CD8-positive, alpha-beta memory T cell (primary cell): ENCODE data around the gene RPL34. TPM values are rescaled to one million over a fixed set of nuclear protein-coding genes. Genes with fewer than 3 reads are reported as not detected.
"Not testable (repeated sequence)": the region's sequence is repeated elsewhere in the genome, so short reads cannot be mapped to it uniquely, and the experiment has no call there.

Source experiments
- CTCF ChIA-PET: fragments of 350-600 bp; sonication (Branson Sonifier 250); formaldehyde crosslinking; loops from one replicate; lab custom pipeline; 2021; ENCODE audit warnings: antibody characterized with exemption; lab: Charles Lee
- POLR2A ChIA-PET: fragments of 350-600 bp; sonication (Branson Sonifier 250); formaldehyde crosslinking; loops from one replicate; lab custom pipeline; 2021; ENCODE audit warnings: antibody characterized with exemption; lab: Charles Lee
- DNase-seq, 5 donors: peaks; one replicate each; pipeline versions ENCODE4 v3.0.0 to v3.0.0-alpha.2; 2020 to 2022; ENCODE audit warnings: mixed read lengths in 1 of 5
- H3K27ac ChIP-seq: one replicate; pipeline ENCODE4 v1.7.0; 2013; ENCODE audit warnings: low read depth, mild to moderate bottlenecking, low read length, moderate library complexity
- H3K27me3 ChIP-seq: 2 replicates; pipeline ENCODE4 v1.7.0; 2013; ENCODE audit warnings: low read length, mild to moderate bottlenecking; ENCODE audit not compliant: insufficient read depth, poor library complexity, severe bottlenecking
- H3K36me3 ChIP-seq: 2 replicates; pipeline ENCODE4 v1.7.0; 2013; ENCODE audit warnings: mild to moderate bottlenecking, low read length, moderate library complexity; ENCODE audit not compliant: insufficient read depth
- H3K4me1 ChIP-seq: 2 replicates; pipeline ENCODE4 v1.7.0; 2013; ENCODE audit warnings: mild to moderate bottlenecking, low read length, moderate library complexity; ENCODE audit not compliant: insufficient read depth
- H3K4me3 ChIP-seq: 2 replicates; pipeline ENCODE4 v1.7.0; 2013; ENCODE audit warnings: mild to moderate bottlenecking, low read length
- H3K9me3 ChIP-seq: 2 replicates; pipeline ENCODE4 v1.7.0; 2013; ENCODE audit warnings: mild to moderate bottlenecking, low read length
- H3K27ac Mint-ChIP-seq, 8 donors: one replicate each; pipeline ENCODE4 v1.8.0; 2020 to 2021; ENCODE audit warnings: mixed read lengths in 8 of 8, mild to moderate bottlenecking in 6 of 8, inconsistent platforms in 3 of 8, moderate library complexity in 3 of 8
- H3K27me3 Mint-ChIP-seq, 2 donors: one replicate each; pipeline ENCODE4 v1.8.0; 2020 to 2021; ENCODE audit warnings: mixed read lengths in 2 of 2, mild to moderate bottlenecking in 1 of 2, moderate library complexity in 1 of 2
- H3K36me3 Mint-ChIP-seq, 3 donors: one replicate each; pipeline ENCODE4 v1.8.0; 2020 to 2021; ENCODE audit warnings: mixed read lengths in 3 of 3, inconsistent platforms in 1 of 3, mild to moderate bottlenecking in 1 of 3
- H3K4me1 Mint-ChIP-seq, 3 donors: one replicate each; pipeline ENCODE4 v1.8.0; 2020 to 2021; ENCODE audit warnings: mixed read lengths in 3 of 3, inconsistent platforms in 1 of 3, mild to moderate bottlenecking in 1 of 3
- H3K4me3 Mint-ChIP-seq, 7 donors: one replicate each; pipeline ENCODE4 v1.8.0; 2020 to 2021; ENCODE audit warnings: mixed read lengths in 7 of 7, mild to moderate bottlenecking in 6 of 7, moderate library complexity in 4 of 7, inconsistent platforms in 2 of 7
- H3K9me3 Mint-ChIP-seq, 5 donors: one replicate each; pipeline ENCODE4 v1.8.0; 2020 to 2022; ENCODE audit warnings: mixed read lengths in 5 of 5, mild to moderate bottlenecking in 3 of 5, moderate library complexity in 2 of 5, inconsistent platforms in 1 of 5
- polyA plus RNA-seq: library from polyadenylated mRNA; unstranded; fragments of 300-500 nt; fragmentation: Illumina TruSeq; gene quantifications from one replicate; pipeline ENCODE4 v1.2.3, GENCODE V29; 2021
- total RNA-seq, 2 experiments: library from RNA; stranded (reverse); gene quantifications; one replicate each; pipeline ENCODE4 v1.2.3, GENCODE V29; 2021

Gene RPL34
- total and polyA plus RNA-seq, 3 experiments from 2014 or later, result 1,392 to 3,675 (median 1,416) TPM

- Mint-ChIP-seq H3K4me1 (no peaks in the 10 kb centered on the region), H3K4me3 (no peak overlapping the region), H3K27me3 (no peaks in the 10 kb centered on the region), H3K9me3 (no peaks in the 10 kb centered on the region), H3K36me3 (peaks cover 4 to 30% (median 20%) of the 10 kb centered on the region in 3 donors), H3K27ac (no peak overlapping the region)
- no peak for DNase-seq
- no peaks in the 10 kb centered on the region for H3K9me3 ChIP-seq
- no peaks in the 10 kb centered on the region for H3K36me3 ChIP-seq
- H3K4me1 ChIP-seq, result no peaks in the 10 kb centered on the region
- H3K4me3 ChIP-seq, result no peak overlapping the region
- no peaks in the 10 kb centered on the region for H3K27me3 ChIP-seq
- no peak overlapping the region for H3K27ac ChIP-seq
- ChIA-PET POLR2A (no interaction called here), CTCF (no interaction called here)
Observed at GRCh38 chr4:108590776-108591175, 29.6 kb upstream of the RPL34 start.

GRCh38 chr4:108592674-108592986, 27.7 kb upstream of the RPL34 start:
- Histone ChIP-seq H3K9me3 (no peaks in the 10 kb centered on the region), H3K27ac (no peak overlapping the region), H3K27me3 (no peaks in the 10 kb centered on the region), H3K4me3 (no peak overlapping the region), H3K4me1 (no peaks in the 10 kb centered on the region), H3K36me3 (no peaks in the 10 kb centered on the region)
- DNase-seq, result no peak
- Mint-ChIP-seq H3K4me3 (no peak overlapping the region), H3K4me1 (no peaks in the 10 kb centered on the region), H3K9me3 (no peaks in the 10 kb centered on the region), H3K36me3 (peaks cover 8 to 28% (median 20%) of the 10 kb centered on the region in 3 donors), H3K27me3 (no peaks in the 10 kb centered on the region), H3K27ac (no peak overlapping the region)
- ChIA-PET CTCF (interaction anchor here (2.3 kb wide), 1 partner anchor 20 kb away, joined by 6 read pairs; no protein-coding TSS in a partner anchor), POLR2A (no interaction called here)

- not testable (repeated sequence) for H3K4me3 Mint-ChIP-seq, H3K27ac ChIP-seq, H3K36me3 ChIP-seq, H3K9me3 Mint-ChIP-seq, H3K27me3 ChIP-seq, DNase-seq, H3K4me1 Mint-ChIP-seq, H3K27me3 Mint-ChIP-seq, H3K4me3 ChIP-seq, H3K9me3 ChIP-seq, H3K4me1 ChIP-seq
- POLR2A ChIA-PET, result interaction anchor here (0.7 kb wide), 1 partner anchor 24 kb away, joined by 4 read pairs; no protein-coding TSS in a partner anchor
- H3K27ac Mint-ChIP-seq, result peak overlapping the region in 1 of 8 donors; percentile 63
- CTCF ChIA-PET, result interaction anchor here (0.9 to 2.3 kb wide), 2 partner anchors 14 to 22 kb away, joined by 3 to 6 read pairs; no protein-coding TSS in a partner anchor
- H3K36me3 Mint-ChIP-seq, result peaks cover 6 to 28% (median 12%) of the 10 kb centered on the region in 3 donors
Observed at GRCh38 chr4:108594296-108594695, 26.1 kb upstream of the RPL34 start.

- no peak for DNase-seq
- Histone ChIP-seq H3K9me3 (no peaks in the 10 kb centered on the region), H3K27ac (no peak overlapping the region), H3K27me3 (no peaks in the 10 kb centered on the region), H3K4me1 (peaks cover 5% of the 10 kb centered on the region), H3K4me3 (no peak overlapping the region), H3K36me3 (no peaks in the 10 kb centered on the region)
- H3K4me3 Mint-ChIP-seq, result no peak overlapping the region
- H3K9me3 Mint-ChIP-seq, result no peaks in the 10 kb centered on the region
- peaks cover 6 to 22% (median 12%) of the 10 kb centered on the region in 3 donors for H3K36me3 Mint-ChIP-seq
- H3K27me3 Mint-ChIP-seq, result no peaks in the 10 kb centered on the region
- H3K4me1 Mint-ChIP-seq, result peaks cover 5% of the 10 kb centered on the region in 3 donors
- no peak overlapping the region for H3K27ac Mint-ChIP-seq
- ChIA-PET POLR2A (no interaction called here), CTCF (no interaction called here)
Observed at GRCh38 chr4:108596344-108596743, 24.0 kb upstream of the RPL34 start.

- ChIA-PET POLR2A (no interaction called here), CTCF (interaction anchor here (0.7 kb wide), 1 partner anchor 1377 kb away, joined by 3 read pairs; no protein-coding TSS in a partner anchor)
- Mint-ChIP-seq H3K9me3 (no peaks in the 10 kb centered on the region), H3K36me3 (peaks cover 2 to 6% (median 3%) of the 10 kb centered on the region in 3 donors), H3K27me3 (no peaks in the 10 kb centered on the region), H3K4me3 (peak overlapping the region in 2 of 7 donors; percentile 39 to 59), H3K4me1 (peaks cover 13 to 14% (median 14%) of the 10 kb centered on the region in 3 donors), H3K27ac (peak overlapping the region in 7 of 8 donors; percentile 31 to 89 (median 64))
- H3K27ac ChIP-seq, result no peak overlapping the region
- no peak overlapping the region for H3K4me3 ChIP-seq
- no peaks in the 10 kb centered on the region for H3K27me3 ChIP-seq
- peaks cover 16% of the 10 kb centered on the region for H3K4me1 ChIP-seq
- no peaks in the 10 kb centered on the region for H3K9me3 ChIP-seq
- DNase-seq, result no peak
- H3K36me3 ChIP-seq, result no peaks in the 10 kb centered on the region
Observed at GRCh38 chr4:108601106-108601505, 19.3 kb upstream of the RPL34 start.

- ChIA-PET CTCF (interaction anchor here (0.7 kb wide), 1 partner anchor 1377 kb away, joined by 3 read pairs; no protein-coding TSS in a partner anchor), POLR2A (no interaction called here)
- H3K4me3 Mint-ChIP-seq, result peak overlapping the region in 3 of 7 donors; percentile 1 to 59 (median 33)
- DNase-seq, result peak in 1 of 5 donors; percentile 21
- Histone ChIP-seq H3K4me1 (peaks cover 16% of the 10 kb centered on the region), H3K9me3 (no peaks in the 10 kb centered on the region), H3K4me3 (no peak overlapping the region), H3K27me3 (no peaks in the 10 kb centered on the region), H3K36me3 (no peaks in the 10 kb centered on the region), H3K27ac (no peak overlapping the region)
- H3K27ac Mint-ChIP-seq, result peak overlapping the region in 6 of 8 donors; percentile 2 to 89 (median 69)
- peaks cover 2 to 8% (median 5%) of the 10 kb centered on the region in 3 donors for H3K36me3 Mint-ChIP-seq
- H3K4me1 Mint-ChIP-seq, result peaks cover 13 to 14% (median 14%) of the 10 kb centered on the region in 3 donors
- H3K27me3 Mint-ChIP-seq, result no peaks in the 10 kb centered on the region
- H3K9me3 Mint-ChIP-seq, result no peaks in the 10 kb centered on the region
Observed at GRCh38 chr4:108601532-108601931, 18.8 kb upstream of the RPL34 start.

- H3K4me3 Mint-ChIP-seq, result no peak overlapping the region
- peaks cover 5 to 12% (median 10%) of the 10 kb centered on the region in 3 donors for H3K36me3 Mint-ChIP-seq
- Histone ChIP-seq H3K36me3 (no peaks in the 10 kb centered on the region), H3K27me3 (no peaks in the 10 kb centered on the region), H3K4me3 (no peak overlapping the region), H3K27ac (no peak overlapping the region), H3K9me3 (no peaks in the 10 kb centered on the region), H3K4me1 (peaks cover 16% of the 10 kb centered on the region)
- no peaks in the 10 kb centered on the region for H3K27me3 Mint-ChIP-seq
- peak overlapping the region in 2 of 8 donors; percentile 2 to 60 for H3K27ac Mint-ChIP-seq
- ChIA-PET POLR2A (no interaction called here), CTCF (no interaction called here)
- H3K9me3 Mint-ChIP-seq, result no peaks in the 10 kb centered on the region
- no peak for DNase-seq
- peaks cover 13 to 14% (median 14%) of the 10 kb centered on the region in 3 donors for H3K4me1 Mint-ChIP-seq
Observed at GRCh38 chr4:108602163-108602562, 18.2 kb upstream of the RPL34 start.

- Mint-ChIP-seq H3K27me3 (peaks cover 0 to 1% of the 10 kb centered on the region in 2 donors), H3K4me3 (no peak overlapping the region), H3K27ac (no peak overlapping the region), H3K9me3 (no peaks in the 10 kb centered on the region), H3K4me1 (no peaks in the 10 kb centered on the region), H3K36me3 (peaks cover 8 to 14% (median 11%) of the 10 kb centered on the region in 3 donors)
- Histone ChIP-seq H3K9me3 (no peaks in the 10 kb centered on the region), H3K27me3 (no peaks in the 10 kb centered on the region), H3K4me1 (peaks cover 2% of the 10 kb centered on the region), H3K27ac (no peak overlapping the region), H3K4me3 (no peak overlapping the region), H3K36me3 (no peaks in the 10 kb centered on the region)
- ChIA-PET POLR2A (no interaction called here), CTCF (no interaction called here)
- DNase-seq, result no peak
Observed at GRCh38 chr4:108607079-108607815, 13.1 kb upstream of the RPL34 start.
